ENCODE measurements around the gene MAFB. TPM values are rescaled to one million over a fixed set of nuclear protein-coding genes. Genes with fewer than 3 reads are reported as not detected.

The MAFB gene
- total and polyA plus RNA-seq, 4 donors: 7.7 to 161 (median 41.3) TPM

DNA sequence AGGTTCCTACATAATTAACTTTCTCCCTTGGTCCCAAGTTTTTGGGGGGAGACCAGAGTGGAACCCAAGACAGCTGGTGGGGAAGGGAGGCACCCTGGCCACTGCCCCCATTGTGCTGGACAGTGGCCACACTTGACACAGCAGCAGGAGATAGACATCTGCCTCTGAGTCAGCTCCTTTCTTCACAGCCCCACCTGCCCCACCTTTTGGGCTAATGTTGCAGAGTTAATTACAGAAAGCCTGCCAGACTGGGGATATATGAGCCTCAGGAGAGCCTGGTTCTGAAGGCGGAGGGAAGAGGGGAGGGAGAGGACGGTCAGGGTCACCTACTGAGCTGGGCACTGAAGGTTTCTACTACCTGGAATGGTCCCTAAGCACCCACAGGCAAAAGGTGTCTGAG lies 50.6 kb downstream of the MAFB start:
- no peak for ATAC-seq (ENCODE audit: insufficient read depth, low FRiP score)

DNA sequence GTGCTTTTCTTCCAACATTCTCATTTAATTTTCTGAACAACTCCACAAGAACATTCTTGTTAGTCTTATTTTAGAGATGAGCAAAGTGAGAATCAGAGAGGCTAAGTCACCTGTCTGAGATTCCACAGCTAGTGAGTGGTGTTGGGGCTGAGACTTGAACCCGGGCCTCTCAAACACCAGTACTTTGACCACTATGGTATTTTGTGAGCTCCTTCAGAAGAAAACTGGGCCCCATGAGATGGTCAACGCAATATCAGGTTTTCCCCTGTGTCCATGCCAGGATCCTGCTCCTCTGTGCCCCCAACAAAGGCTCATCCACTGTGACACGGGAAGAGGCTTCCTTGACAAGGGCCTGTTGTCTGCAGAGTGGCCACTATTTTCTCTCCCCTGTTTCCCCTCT lies 51.9 kb downstream of the MAFB start:
- ATAC-seq (ENCODE audit: insufficient read depth, low FRiP score): no peak
- 94 to 99% methylated on average over 3 of the region's 3 CpGs for WGBS, 2 donors
- DNase-seq: no peak
- H3K4me3 ChIP-seq: no peak overlapping the region
- H3K9ac ChIP-seq (ENCODE audit: insufficient read depth in 1 of 2, low read length in 2 of 2): no peak overlapping the region
- no peaks in the 10 kb centered on the region for H3K27me3 ChIP-seq (ENCODE audit: control insufficient read depth in 3 of 3, insufficient read depth in 3 of 3, low read length in 2 of 3)
- H3K36me3 ChIP-seq (ENCODE audit: control insufficient read depth in 4 of 4, insufficient read depth in 4 of 4, low read length in 4 of 4): no peaks in the 10 kb centered on the region
- H3K27ac ChIP-seq (ENCODE audit: low read depth in 1 of 2, low read length in 1 of 2): no peak overlapping the region
- peaks cover 0 to 3% (median 0%) of the 10 kb centered on the region in 4 donors for H3K9me3 ChIP-seq (ENCODE audit: control insufficient read depth in 4 of 4, insufficient read depth in 3 of 4, low read length in 3 of 4)
- TF ChIP-seq, protein P1, sequence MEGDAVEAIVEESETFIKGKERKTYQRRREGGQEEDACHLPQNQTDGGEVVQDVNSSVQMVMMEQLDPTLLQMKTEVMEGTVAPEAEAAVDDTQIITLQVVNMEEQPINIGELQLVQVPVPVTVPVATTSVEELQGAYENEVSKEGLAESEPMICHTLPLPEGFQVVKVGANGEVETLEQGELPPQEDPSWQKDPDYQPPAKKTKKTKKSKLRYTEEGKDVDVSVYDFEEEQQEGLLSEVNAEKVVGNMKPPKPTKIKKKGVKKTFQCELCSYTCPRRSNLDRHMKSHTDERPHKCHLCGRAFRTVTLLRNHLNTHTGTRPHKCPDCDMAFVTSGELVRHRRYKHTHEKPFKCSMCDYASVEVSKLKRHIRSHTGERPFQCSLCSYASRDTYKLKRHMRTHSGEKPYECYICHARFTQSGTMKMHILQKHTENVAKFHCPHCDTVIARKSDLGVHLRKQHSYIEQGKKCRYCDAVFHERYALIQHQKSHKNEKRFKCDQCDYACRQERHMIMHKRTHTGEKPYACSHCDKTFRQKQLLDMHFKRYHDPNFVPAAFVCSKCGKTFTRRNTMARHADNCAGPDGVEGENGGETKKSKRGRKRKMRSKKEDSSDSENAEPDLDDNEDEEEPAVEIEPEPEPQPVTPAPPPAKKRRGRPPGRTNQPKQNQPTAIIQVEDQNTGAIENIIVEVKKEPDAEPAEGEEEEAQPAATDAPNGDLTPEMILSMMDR (IDR thresholded peaks at IDR 0.05; ENCODE audit: control extremely low read depth, extremely low read depth): no peak
- H3K4me1 ChIP-seq (ENCODE audit: control insufficient read depth in 5 of 5, insufficient read depth in 5 of 5, low read length in 5 of 5): peaks cover 0 to 12% (median 0%) of the 10 kb centered on the region in 5 donors

More for the DNA sequence above, 50.6 kb downstream of the MAFB start:
- TF ChIP-seq, protein P1 (IDR thresholded peaks at IDR 0.05; ENCODE audit: control extremely low read depth, extremely low read depth): no peak
- WGBS, 2 donors: 84 to 96% methylated on average over 2 of the region's 2 CpGs
- Histone ChIP-seq H3K4me1 (ENCODE audit: control insufficient read depth in 5 of 5, insufficient read depth in 5 of 5, low read length in 5 of 5) (peaks cover 0 to 8% (median 1%) of the 10 kb centered on the region in 5 donors), H3K9me3 (ENCODE audit: control insufficient read depth in 4 of 4, insufficient read depth in 3 of 4, low read length in 3 of 4) (peaks cover 0 to 3% (median 0%) of the 10 kb centered on the region in 4 donors), H3K9ac (ENCODE audit: insufficient read depth in 1 of 2, low read length in 2 of 2) (no peak overlapping the region), H3K27me3 (ENCODE audit: control insufficient read depth in 3 of 3, insufficient read depth in 3 of 3, low read length in 2 of 3) (no peaks in the 10 kb centered on the region), H3K36me3 (ENCODE audit: control insufficient read depth in 4 of 4, insufficient read depth in 4 of 4, low read length in 4 of 4) (no peaks in the 10 kb centered on the region), H3K27ac (ENCODE audit: low read depth in 1 of 2, low read length in 1 of 2) (no peak overlapping the region), H3K4me3 (no peak overlapping the region)
- no peak for DNase-seq

DNA sequence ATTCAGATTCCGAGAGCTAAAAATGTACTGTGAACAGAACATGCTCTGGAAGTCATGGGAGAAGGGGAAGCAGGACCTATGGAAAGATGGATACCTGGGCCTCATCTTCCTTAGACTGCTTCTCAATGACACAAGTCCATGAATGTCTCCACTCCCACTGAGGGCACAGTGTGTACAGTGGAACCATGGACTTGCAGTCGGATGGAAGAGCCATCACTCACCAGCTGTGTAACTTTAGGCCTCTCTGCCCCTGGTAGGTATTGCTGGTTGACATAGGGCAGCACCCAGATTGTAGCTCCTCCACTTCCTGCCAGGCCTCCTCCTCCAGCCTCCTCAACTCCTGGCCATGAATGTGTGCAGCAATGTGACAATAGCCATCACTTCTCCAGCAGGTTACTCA lies 52.5 kb downstream of the MAFB start:
- DNase-seq: no peak

More for the DNA sequence above, 52.5 kb downstream of the MAFB start:
- no peak for ATAC-seq (ENCODE audit: insufficient read depth, low FRiP score)
- Histone ChIP-seq H3K9ac (ENCODE audit: insufficient read depth in 1 of 2, low read length in 2 of 2) (no peak overlapping the region), H3K9me3 (ENCODE audit: control insufficient read depth in 4 of 4, insufficient read depth in 3 of 4, low read length in 3 of 4) (peaks cover 0 to 3% (median 0%) of the 10 kb centered on the region in 4 donors), H3K27ac (ENCODE audit: low read depth in 1 of 2, low read length in 1 of 2) (no peak overlapping the region), H3K27me3 (ENCODE audit: control insufficient read depth in 3 of 3, insufficient read depth in 3 of 3, low read length in 2 of 3) (no peaks in the 10 kb centered on the region), H3K4me3 (no peak overlapping the region), H3K36me3 (ENCODE audit: control insufficient read depth in 4 of 4, insufficient read depth in 4 of 4, low read length in 4 of 4) (no peaks in the 10 kb centered on the region), H3K4me1 (ENCODE audit: control insufficient read depth in 5 of 5, insufficient read depth in 5 of 5, low read length in 5 of 5) (peaks cover 0 to 10% (median 0%) of the 10 kb centered on the region in 5 donors)
- TF ChIP-seq, protein P1 (IDR thresholded peaks at IDR 0.05; ENCODE audit: control extremely low read depth, extremely low read depth): no peak
- 98% methylated on average over 2 of the region's 2 CpGs for WGBS, 2 donors
